H9 (cell line): ENCODE measurements around the gene GPR176. TPM values are rescaled to one million over a fixed set of nuclear protein-coding genes. Genes with fewer than 3 reads are reported as not detected.

Experiments used
- DNase-seq: peaks from one replicate; pipeline ENCODE4 v3.0.0-alpha.2; 2017
- H2AFZ ChIP-seq: one replicate; pipeline ENCODE4 v1.6.1; 2013; ENCODE audit warnings: mild to moderate bottlenecking, low read length, control low read depth, moderate library complexity
- H2AK5ac ChIP-seq: 2 replicates; pipeline ENCODE4 v1.6.1; 2013; ENCODE audit warnings: low read length, control low read depth, mixed read lengths; ENCODE audit not compliant: insufficient read length
- H2BK120ac ChIP-seq: one replicate; pipeline ENCODE4 v1.6.1; 2013; ENCODE audit warnings: low read depth, mild to moderate bottlenecking, low read length, control low read depth, inconsistent platforms; ENCODE audit not compliant: poor library complexity, severe bottlenecking
- H2BK12ac ChIP-seq: 2 replicates; pipeline ENCODE4 v1.6.1; 2013; ENCODE audit warnings: low read length, control low read depth, mixed read lengths, low read depth; ENCODE audit not compliant: insufficient read length
- H2BK15ac ChIP-seq: 2 replicates; pipeline ENCODE4 v1.6.1; 2013; ENCODE audit warnings: low read depth, low read length, control low read depth
- H2BK20ac ChIP-seq: one replicate; pipeline ENCODE4 v1.6.1; 2013; ENCODE audit warnings: low read depth, mild to moderate bottlenecking, low read length, control low read depth, inconsistent platforms; ENCODE audit not compliant: poor library complexity, severe bottlenecking
- H2BK5ac ChIP-seq: 2 replicates; pipeline ENCODE4 v1.6.1; 2013; ENCODE audit warnings: low read length, control low read depth, mixed read lengths; ENCODE audit not compliant: insufficient read length
- H3K14ac ChIP-seq: 2 replicates; pipeline ENCODE4 v1.6.1; 2013; ENCODE audit warnings: low read length, control low read depth; ENCODE audit not compliant: insufficient read depth
- H3K18ac ChIP-seq: 2 replicates; pipeline ENCODE4 v1.6.1; 2013; ENCODE audit warnings: low read depth, mild to moderate bottlenecking, mixed read lengths, low read length, control low read depth; ENCODE audit not compliant: insufficient read length
- H3K23ac ChIP-seq: 2 replicates; pipeline ENCODE4 v1.6.1; 2013; ENCODE audit warnings: low read length, control low read depth, mixed read lengths, low read depth; ENCODE audit not compliant: insufficient read length
- H3K23me2 ChIP-seq: 2 replicates; pipeline ENCODE4 v1.6.1; 2013; ENCODE audit warnings: low read depth, mild to moderate bottlenecking, mixed read lengths, low read length, control low read depth; ENCODE audit not compliant: insufficient read length, poor library complexity, severe bottlenecking
- H3K27ac ChIP-seq: 2 replicates; pipeline ENCODE4 v1.5.1; 2013; ENCODE audit warnings: low read length, control low read depth, mixed read lengths, low read depth; ENCODE audit not compliant: insufficient read length
- H3K27me3 ChIP-seq: 2 replicates; pipeline ENCODE4 v1.6.1; 2013; ENCODE audit warnings: low read length, control low read depth, inconsistent platforms; ENCODE audit not compliant: insufficient read depth
- H3K4ac ChIP-seq: 2 replicates; pipeline ENCODE4 v1.6.1; 2013; ENCODE audit warnings: low read depth, mild to moderate bottlenecking, control low read depth, inconsistent platforms, low read length, moderate library complexity
- H3K4me1 ChIP-seq: 2 replicates; pipeline ENCODE4 v1.6.1; 2013; ENCODE audit warnings: low read length, control low read depth, inconsistent platforms; ENCODE audit not compliant: insufficient read depth
- H3K4me2 ChIP-seq: 2 replicates; pipeline ENCODE4 v1.6.1; 2013; ENCODE audit warnings: low read length, control low read depth, mixed read lengths; ENCODE audit not compliant: insufficient read length, insufficient read depth
- H3K56ac ChIP-seq: 2 replicates; pipeline ENCODE4 v1.6.1; 2013; ENCODE audit warnings: low read depth, mild to moderate bottlenecking, mixed read lengths, low read length, control low read depth; ENCODE audit not compliant: insufficient read length
- H3K79me1 ChIP-seq: 2 replicates; pipeline ENCODE4 v1.6.1; 2013; ENCODE audit warnings: low read depth, mild to moderate bottlenecking, moderate library complexity, low read length, control low read depth, inconsistent platforms; ENCODE audit not compliant: insufficient read depth, poor library complexity, severe bottlenecking
- H3K79me2 ChIP-seq: 2 replicates; pipeline ENCODE4 v1.6.1; 2013; ENCODE audit warnings: low read length, control low read depth, inconsistent platforms; ENCODE audit not compliant: insufficient read depth
- H3K9ac ChIP-seq: 2 replicates; pipeline ENCODE4 v1.6.1; 2013; ENCODE audit warnings: low read length, control low read depth, mixed read lengths; ENCODE audit not compliant: insufficient read length; ENCODE audit errors: extremely low read depth
- H3K9me3 ChIP-seq: one replicate; pipeline ENCODE4 v1.6.1; 2013; ENCODE audit warnings: low read depth, low read length, inconsistent platforms; ENCODE audit not compliant: control insufficient read depth
- H3T11ph ChIP-seq: one replicate; pipeline ENCODE4 v1.6.1; 2013; ENCODE audit warnings: mild to moderate bottlenecking, low read length, control low read depth, inconsistent platforms
- H4K20me1 ChIP-seq: one replicate; pipeline ENCODE4 v1.6.1; 2013; ENCODE audit not compliant: control insufficient read depth, insufficient read length, insufficient read depth
- H4K5ac ChIP-seq: 2 replicates; pipeline ENCODE4 v1.6.1; 2013; ENCODE audit warnings: low read depth, mild to moderate bottlenecking, mixed read lengths, low read length, control low read depth; ENCODE audit not compliant: insufficient read length
- H4K8ac ChIP-seq: replicated peaks from 2 replicates; pipeline ENCODE4 v1.6.1; 2013; ENCODE audit warnings: low read length, control low read depth, mixed read lengths, low read depth; ENCODE audit not compliant: insufficient read length
- H4K91ac ChIP-seq: 2 replicates; pipeline ENCODE4 v1.6.1; 2013; ENCODE audit warnings: low read depth, mild to moderate bottlenecking, moderate library complexity, mixed read lengths, low read length, control low read depth; ENCODE audit not compliant: insufficient read length
- H3K27ac Mint-ChIP-seq, 3 experiments: 2 replicates in 2 of 3; 3 replicates in 1 of 3; pipeline ENCODE4 v1.8.0; 2020 to 2021; ENCODE audit warnings: mixed read lengths in 3 of 3, mild to moderate bottlenecking in 1 of 3, moderate library complexity in 1 of 3
- H3K27me3 Mint-ChIP-seq: 2 replicates; pipeline ENCODE4 v1.8.0; 2021; ENCODE audit warnings: low read depth, mild to moderate bottlenecking, moderate library complexity, mixed read lengths
- H3K36me3 Mint-ChIP-seq, 3 experiments: 2 replicates in 2 of 3; 3 replicates in 1 of 3; pipeline ENCODE4 v1.8.0; 2020 to 2021; ENCODE audit warnings: low read depth in 3 of 3, mixed read lengths in 3 of 3; ENCODE audit not compliant: insufficient read depth in 1 of 3
- H3K4me1 Mint-ChIP-seq, 2 experiments: 2 replicates each; pipeline ENCODE4 v1.8.0; 2020; ENCODE audit warnings: mixed read lengths in 2 of 2
- H3K4me3 Mint-ChIP-seq, 2 experiments: 2 replicates in 1 of 2; 3 replicates in 1 of 2; pipeline ENCODE4 v1.8.0; 2020 to 2021; ENCODE audit warnings: mild to moderate bottlenecking in 2 of 2, mixed read lengths in 2 of 2, moderate library complexity in 1 of 2
- H3K9me3 Mint-ChIP-seq, 2 experiments: 2 replicates in 1 of 2; 3 replicates in 1 of 2; pipeline ENCODE4 v1.8.0; 2020; ENCODE audit warnings: mild to moderate bottlenecking in 2 of 2, mixed read lengths in 2 of 2, moderate library complexity in 1 of 2
- WGBS: extraction: QIAGEN DNeasy Blood & Tissue Kit; methylation state at CpG from one replicate; pipeline ENCODE4 v1.1.7; 2013; ENCODE audit warnings: missing lambda C conversion rate, low lambda C conversion rate, mixed read lengths; ENCODE audit not compliant: insufficient read length; ENCODE audit errors: extremely low coverage; 5-methylcytosine and 5-hydroxymethylcytosine counted together
- total RNA-seq: library from RNA; stranded (reverse); gene quantifications from 2 replicates; pipeline ENCODE4 v1.2.1, GENCODE V29; 2021
- TF ChIP-seq, protein P1 (sequence below): fragments of 200-600 bp; sonication (generic); conservative IDR thresholded peaks from 3 replicates; pipeline ENCODE4 v1.8.0; 2021; ENCODE audit warnings: antibody characterized with exemption, mild to moderate bottlenecking

GPR176 gene
- total RNA-seq, 1 experiment from 2014 or later, result 132 TPM

DNA sequence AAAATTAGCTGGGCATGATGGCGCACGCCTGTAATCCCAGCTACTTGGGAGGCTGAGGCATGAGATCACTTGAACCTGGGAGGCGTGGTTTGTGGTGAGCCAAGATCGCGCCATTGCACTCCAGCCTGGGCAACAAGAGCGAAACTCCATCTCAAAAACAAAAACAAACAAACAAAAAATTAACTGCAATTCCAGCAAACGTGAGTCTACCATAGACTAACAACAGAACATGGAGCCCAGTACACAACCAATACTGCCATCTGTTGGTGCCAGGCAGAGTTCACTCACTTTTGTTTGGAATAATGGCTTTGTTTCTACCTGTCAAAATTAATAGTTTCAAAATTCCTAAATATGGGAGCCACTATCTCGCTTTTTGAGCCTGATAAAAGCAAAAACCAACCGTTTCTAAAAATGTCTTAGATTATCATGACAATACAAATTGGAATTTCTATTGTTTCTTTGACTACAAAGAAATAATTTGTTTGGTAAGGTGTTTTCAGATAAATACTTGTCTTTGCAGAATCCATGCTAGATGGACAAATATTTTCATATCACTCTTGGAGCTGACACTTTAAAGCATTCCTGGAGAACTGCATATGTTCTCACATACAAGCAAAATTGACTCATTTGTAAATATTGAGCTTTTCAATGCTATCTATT lies 45.0 kb downstream of the GPR176 start:
- Histone ChIP-seq H3K9ac (no peak overlapping the region), H3K27ac (no peak overlapping the region), H3K18ac (no peak overlapping the region), H2BK120ac (no peak overlapping the region), H2BK15ac (no peak overlapping the region), H3K27me3 (no peaks in the 10 kb centered on the region; the same call in 1 of the 2 replicates), H2BK20ac (no peak overlapping the region), H2BK12ac (no peak overlapping the region), H2AFZ (no peak overlapping the region), H4K5ac (no peak overlapping the region), H3K79me2 (peaks cover 36% of the 10 kb centered on the region), H4K8ac (no peak overlapping the region), H4K20me1 (no peaks in the 10 kb centered on the region), H4K91ac (no peak overlapping the region), H3K4me2 (no peak overlapping the region), H3K9me3 (no peaks in the 10 kb centered on the region), H3K4ac (no peak overlapping the region), H3K14ac (no peak overlapping the region), H2AK5ac (no peak overlapping the region), H3K4me1 (peaks cover 10% of the 10 kb centered on the region), H3K23ac (no peak overlapping the region), H3K79me1 (peaks cover 24% of the 10 kb centered on the region), H2BK5ac (no peak overlapping the region), H3K23me2 (no peaks in the 10 kb centered on the region), H3T11ph (no peak overlapping the region), H3K56ac (no peak overlapping the region)
- Mint-ChIP-seq H3K36me3 (peaks cover 6 to 29% (median 22%) of the 10 kb centered on the region in 3 experiments; a peak in 6 of 7 replicates), H3K27me3 (no peaks in the 10 kb centered on the region), H3K4me1 (peaks cover 37 to 46% of the 10 kb centered on the region in 2 experiments), H3K27ac (no peak overlapping the region), H3K9me3 (no peaks in the 10 kb centered on the region), H3K4me3 (no peak overlapping the region)
- no peak for DNase-seq
- TF ChIP-seq, protein P1, sequence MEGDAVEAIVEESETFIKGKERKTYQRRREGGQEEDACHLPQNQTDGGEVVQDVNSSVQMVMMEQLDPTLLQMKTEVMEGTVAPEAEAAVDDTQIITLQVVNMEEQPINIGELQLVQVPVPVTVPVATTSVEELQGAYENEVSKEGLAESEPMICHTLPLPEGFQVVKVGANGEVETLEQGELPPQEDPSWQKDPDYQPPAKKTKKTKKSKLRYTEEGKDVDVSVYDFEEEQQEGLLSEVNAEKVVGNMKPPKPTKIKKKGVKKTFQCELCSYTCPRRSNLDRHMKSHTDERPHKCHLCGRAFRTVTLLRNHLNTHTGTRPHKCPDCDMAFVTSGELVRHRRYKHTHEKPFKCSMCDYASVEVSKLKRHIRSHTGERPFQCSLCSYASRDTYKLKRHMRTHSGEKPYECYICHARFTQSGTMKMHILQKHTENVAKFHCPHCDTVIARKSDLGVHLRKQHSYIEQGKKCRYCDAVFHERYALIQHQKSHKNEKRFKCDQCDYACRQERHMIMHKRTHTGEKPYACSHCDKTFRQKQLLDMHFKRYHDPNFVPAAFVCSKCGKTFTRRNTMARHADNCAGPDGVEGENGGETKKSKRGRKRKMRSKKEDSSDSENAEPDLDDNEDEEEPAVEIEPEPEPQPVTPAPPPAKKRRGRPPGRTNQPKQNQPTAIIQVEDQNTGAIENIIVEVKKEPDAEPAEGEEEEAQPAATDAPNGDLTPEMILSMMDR, result peak; percentile 74
- no CpG with 5 or more reads among the region's 9 CpGs for WGBS
